ENCODE results near the gene VWC2L.

Gene VWC2L

GRCh38 chr2:214465363-214466146, 54.7 kb downstream of the VWC2L start:
- DNase-seq (ENCODE audit: low read depth in 2 of 2): no peak

GRCh38 chr2:214469728-214470127, 58.9 kb downstream of the VWC2L start:
- no peak for DNase-seq (ENCODE audit: low read depth in 2 of 2)

GRCh38 chr2:214471382-214471781, 60.5 kb downstream of the VWC2L start:
- DNase-seq (ENCODE audit: low read depth in 2 of 2): no peak

- DNase-seq (ENCODE audit: low read depth in 2 of 2): no peak
Measured at GRCh38 chr2:214471990-214472389, 61.1 kb downstream of the VWC2L start.

GRCh38 chr2:214477305-214477704, 66.5 kb downstream of the VWC2L start:
- no peak for DNase-seq (ENCODE audit: low read depth in 2 of 2)

- no peak for DNase-seq (ENCODE audit: low read depth in 2 of 2)
Measured at GRCh38 chr2:214481204-214481603, 70.3 kb downstream of the VWC2L start.

GRCh38 chr2:214482728-214483127, 71.9 kb downstream of the VWC2L start:
- no peak for DNase-seq (ENCODE audit: low read depth in 2 of 2)

- DNase-seq (ENCODE audit: low read depth in 2 of 2): no peak
Measured at GRCh38 chr2:214484239-214484638, 73.4 kb downstream of the VWC2L start.

GRCh38 chr2:214484701-214485100, 73.8 kb downstream of the VWC2L start:
- no peak for DNase-seq (ENCODE audit: low read depth in 2 of 2)

- DNase-seq (ENCODE audit: low read depth in 2 of 2): no peak
Measured at GRCh38 chr2:214489181-214489580, 78.3 kb downstream of the VWC2L start.

- no peak for DNase-seq (ENCODE audit: low read depth in 2 of 2)
Measured at GRCh38 chr2:214489702-214490101, 78.8 kb downstream of the VWC2L start.

- DNase-seq (ENCODE audit: low read depth in 2 of 2): no peak
Measured at GRCh38 chr2:214492152-214492551, 81.3 kb downstream of the VWC2L start.

GRCh38 chr2:214492608-214493007, 81.8 kb downstream of the VWC2L start:
- no peak for DNase-seq (ENCODE audit: low read depth in 2 of 2)

GRCh38 chr2:214497489-214497888, 86.6 kb downstream of the VWC2L start:
- DNase-seq (ENCODE audit: low read depth in 2 of 2): no peak

- no peak for DNase-seq (ENCODE audit: low read depth in 2 of 2)
Measured at GRCh38 chr2:214503568-214503967, 92.7 kb downstream of the VWC2L start.

GRCh38 chr2:214504599-214505376, 93.9 kb downstream of the VWC2L start:
- DNase-seq (ENCODE audit: low read depth in 2 of 2): no peak

- no peak for DNase-seq (ENCODE audit: low read depth in 2 of 2)
Measured at GRCh38 chr2:214507032-214507431, 96.2 kb downstream of the VWC2L start.

- no peak for DNase-seq (ENCODE audit: low read depth in 2 of 2)
Measured at GRCh38 chr2:214514704-214515103, 103.8 kb downstream of the VWC2L start.

- no peak for DNase-seq (ENCODE audit: low read depth in 2 of 2)
Measured at GRCh38 chr2:214515111-214515510, 104.3 kb downstream of the VWC2L start.

- DNase-seq (ENCODE audit: low read depth in 2 of 2): no peak
Measured at GRCh38 chr2:214519258-214519818, 108.5 kb downstream of the VWC2L start.

GRCh38 chr2:214529021-214529420, 118.2 kb downstream of the VWC2L start:
- no peak for DNase-seq (ENCODE audit: low read depth in 2 of 2)

- no peak for DNase-seq (ENCODE audit: low read depth in 2 of 2)
Measured at GRCh38 chr2:214529514-214529913, 118.7 kb downstream of the VWC2L start.

GRCh38 chr2:214533541-214533940, 122.7 kb downstream of the VWC2L start:
- no peak for DNase-seq (ENCODE audit: low read depth in 2 of 2)

Data from activated CD4-positive, alpha-beta T cell treated with anti-CD3 and anti-CD28 coated beads for 24 hours (primary cell).